Activated CD4-positive, CD25-positive, alpha-beta regulatory T cell treated with anti-CD3 and anti-CD28 coated beads, Interleukin-2, amount 50 U/mL, for 24 hours (primary cell): Measurements from ENCODE around the gene NUDCD3.

ENCODE experiments used
- ATAC-seq, 2 donors: fragments of 150-1000 bp; cut with Tn5 transposase; one replicate each; pipeline ENCODE4 v1.10.0; 2021; ENCODE audit warnings: mild to moderate bottlenecking in 1 of 2, moderate library complexity in 1 of 2

Gene NUDCD3

GRCh38 chr7:44380831-44381493 lies 109.5 kb downstream of the NUDCD3 start:
- ATAC-seq = no peak

GRCh38 chr7:44380189-44380830 lies 110.1 kb downstream of the NUDCD3 start:
- no peak for ATAC-seq

- no peak for ATAC-seq
These were observed 110.9 kb downstream of the NUDCD3 start for GRCh38 chr7:44379366-44380188.

- ATAC-seq = no peak
These were observed 111.7 kb downstream of the NUDCD3 start for GRCh38 chr7:44378744-44379143.

- no peak for ATAC-seq
These were observed 112.6 kb downstream of the NUDCD3 start for GRCh38 chr7:44377681-44378421.

- ATAC-seq = no peak
These were observed 113.4 kb downstream of the NUDCD3 start for GRCh38 chr7:44377134-44377463.

GRCh38 chr7:44376429-44377133 lies 113.9 kb downstream of the NUDCD3 start:
- ATAC-seq = no peak

- no peak for ATAC-seq
These were observed 114.5 kb downstream of the NUDCD3 start for GRCh38 chr7:44375926-44376342.

- ATAC-seq = no peak
These were observed 115.2 kb downstream of the NUDCD3 start for GRCh38 chr7:44375236-44375699.

- no peak for ATAC-seq
These were observed 116.3 kb downstream of the NUDCD3 start for GRCh38 chr7:44374007-44374763.

- ATAC-seq = no peak
These were observed 117.1 kb downstream of the NUDCD3 start for GRCh38 chr7:44373418-44373740.

- ATAC-seq = peak; percentile 46 to 62
These were observed 117.7 kb downstream of the NUDCD3 start for GRCh38 chr7:44372560-44373417.

GRCh38 chr7:44368885-44369284 lies 121.6 kb downstream of the NUDCD3 start:
- no peak for ATAC-seq

- no peak for ATAC-seq
These were observed 122.0 kb downstream of the NUDCD3 start for GRCh38 chr7:44368455-44368854.

- no peak for ATAC-seq
These were observed 122.9 kb downstream of the NUDCD3 start for GRCh38 chr7:44367475-44368043.

GRCh38 chr7:44366986-44367385 lies 123.5 kb downstream of the NUDCD3 start:
- ATAC-seq = no peak

GRCh38 chr7:44353668-44354067 lies 136.8 kb downstream of the NUDCD3 start:
- no peak for ATAC-seq

- no peak for ATAC-seq
These were observed 141.3 kb downstream of the NUDCD3 start for GRCh38 chr7:44348851-44349781.

- no peak for ATAC-seq
These were observed 142.2 kb downstream of the NUDCD3 start for GRCh38 chr7:44348300-44348699.
